PC-9 (cell line): Measurements from ENCODE around the gene SMIM43. TPM values are rescaled to one million over a fixed set of nuclear protein-coding genes. Genes with fewer than 3 reads are reported as not detected.
A peak's percentile ranks its signal among the peaks of the same experiment; 100 is the strongest.

Source experiments
- BruUV-seq: library from RNA; stranded (reverse); fragments of 400-500 nt; replicated peaks from 2 replicates; lab custom pipeline; 2021; lab: Mats Ljungman, UMichigan
- CTCF ChIA-PET: fragments of 300-600 bp; sonication (Branson Sonifier 250); formaldehyde crosslinking; loops from one replicate; lab custom pipeline; 2022; ENCODE audit warnings: antibody characterized with exemption; lab: Charles Lee
- POLR2A ChIA-PET: fragments of 300-600 bp; sonication (Branson Sonifier 250); formaldehyde crosslinking; loops from one replicate; lab custom pipeline; 2022; ENCODE audit warnings: antibody characterized with exemption; ENCODE audit not compliant: unreplicated experiment; lab: Charles Lee
- DNase-seq, 2 experiments: peaks; one replicate each; pipeline versions ENCODE4 v3.0.0 to v3.0.0-alpha.2; 2015 to 2022; ENCODE audit warnings: mixed read lengths in 1 of 2
- H2AFZ ChIP-seq: fragments of 200-600 bp; sonication (generic); 2 replicates; pipeline ENCODE4 v1.8.1; 2017; ENCODE audit warnings: antibody characterized with exemption
- H3F3A ChIP-seq: fragments of 200-600 bp; sonication (generic); 2 replicates; pipeline ENCODE4 v1.8.1; 2017; ENCODE audit warnings: antibody characterized with exemption, mild to moderate bottlenecking, low read depth; ENCODE audit not compliant: insufficient read depth
- H3K27ac ChIP-seq: fragments of 200-600 bp; sonication (generic); 2 replicates; pipeline ENCODE4 v1.6.1; 2016; ENCODE audit warnings: mixed run types
- H3K27me3 ChIP-seq: fragments of 200-600 bp; sonication (generic); 2 replicates; pipeline ENCODE4 v1.6.1; 2016; ENCODE audit warnings: low read depth, mixed run types; ENCODE audit not compliant: insufficient read depth
- H3K36me3 ChIP-seq: fragments of 200-600 bp; sonication (generic); 2 replicates; pipeline ENCODE4 v1.6.1; 2016; ENCODE audit warnings: low read depth, mixed run types
- H3K4me1 ChIP-seq: fragments of 200-600 bp; sonication (generic); replicated peaks from 2 replicates; pipeline ENCODE4 v1.6.1; 2016; ENCODE audit warnings: mixed run types; ENCODE audit not compliant: insufficient read depth
- H3K4me2 ChIP-seq: fragments of 200-600 bp; sonication (generic); 2 replicates; pipeline ENCODE4 v1.6.1; 2017; ENCODE audit warnings: mixed run types
- H3K4me3 ChIP-seq: fragments of 200-600 bp; sonication (generic); 2 replicates; pipeline ENCODE4 v1.6.1; 2016; ENCODE audit warnings: mixed run types
- H3K79me2 ChIP-seq: fragments of 200-600 bp; sonication (generic); 2 replicates; pipeline ENCODE4 v1.6.1; 2017; ENCODE audit warnings: low read depth, mixed run types
- H3K9me2 ChIP-seq: fragments of 200-600 bp; sonication (generic); 2 replicates; pipeline ENCODE4 v1.8.1; 2017; ENCODE audit warnings: mild to moderate bottlenecking; ENCODE audit not compliant: insufficient read depth
- H3K9me3 ChIP-seq: fragments of 200-600 bp; sonication (generic); 2 replicates; pipeline ENCODE4 v1.8.1; 2016; ENCODE audit warnings: low read depth; ENCODE audit not compliant: insufficient read depth
- H4K20me1 ChIP-seq: fragments of 200-600 bp; sonication (generic); 2 replicates; pipeline ENCODE4 v1.8.1; 2017; ENCODE audit not compliant: insufficient read depth
- EZH2 ChIP-seq: fragments of 200-600 bp; sonication (generic); IDR thresholded peaks from 2 replicates; pipeline ENCODE4 v1.8.0; 2017; ENCODE audit warnings: antibody characterized with exemption, low read depth
- intact Hi-C: fragments of 100-400 bp; cut with micrococcal nuclease; formaldehyde crosslinking; loops from one replicate; pipeline ENCODE4 v1.10.0; 2022; ENCODE audit not compliant: unreplicated experiment
- total RNA-seq: library from RNA; stranded (reverse); gene quantifications from 2 replicates; pipeline ENCODE4 v1.2.3, GENCODE V29; 2021
- TF ChIP-seq, protein P1 (sequence below): fragments of 200-600 bp; sonication (generic); conservative IDR thresholded peaks from 2 replicates; pipeline ENCODE4 v1.6.1; 2017; ENCODE audit warnings: mixed run types, antibody characterized with exemption, mild to moderate bottlenecking, moderate library complexity

The SMIM43 gene
- total RNA-seq, 1 experiment from 2014 or later, result not detected

DNA sequence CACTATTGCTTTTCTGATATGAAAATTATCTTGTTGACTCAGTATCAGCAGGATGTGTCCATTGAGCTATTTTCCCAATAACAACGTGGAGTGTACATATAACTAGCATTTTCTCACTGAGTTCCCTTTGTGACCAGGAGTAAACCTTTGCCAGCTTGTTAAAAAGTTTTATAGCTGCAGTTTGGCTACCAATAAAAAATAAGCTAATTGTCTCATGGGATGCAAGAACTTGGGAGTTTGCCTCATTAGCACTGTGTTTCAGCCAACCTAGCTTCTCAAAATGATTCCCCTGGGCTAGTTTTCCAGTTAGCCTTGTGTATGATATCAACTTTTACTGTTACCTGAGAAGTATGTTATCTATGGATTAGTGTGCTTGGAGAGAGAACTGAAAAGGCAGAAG lies 43.3 kb downstream of the SMIM43 start:
- Histone ChIP-seq H3K27me3 (no peaks in the 10 kb centered on the region), H3K4me2 (no peak overlapping the region), H3K36me3 (no peaks in the 10 kb centered on the region), H3K9me3 (no peaks in the 10 kb centered on the region), H3K27ac (no peak overlapping the region), H2AFZ (no peak overlapping the region), H3K9me2 (no peaks in the 10 kb centered on the region), H4K20me1 (no peaks in the 10 kb centered on the region), H3K4me1 (no peaks in the 10 kb centered on the region), H3F3A (no peaks in the 10 kb centered on the region), H3K4me3 (no peak overlapping the region), H3K79me2 (no peaks in the 10 kb centered on the region)
- CTCF ChIA-PET, result no interaction called here
- TF ChIP-seq, protein P1, sequence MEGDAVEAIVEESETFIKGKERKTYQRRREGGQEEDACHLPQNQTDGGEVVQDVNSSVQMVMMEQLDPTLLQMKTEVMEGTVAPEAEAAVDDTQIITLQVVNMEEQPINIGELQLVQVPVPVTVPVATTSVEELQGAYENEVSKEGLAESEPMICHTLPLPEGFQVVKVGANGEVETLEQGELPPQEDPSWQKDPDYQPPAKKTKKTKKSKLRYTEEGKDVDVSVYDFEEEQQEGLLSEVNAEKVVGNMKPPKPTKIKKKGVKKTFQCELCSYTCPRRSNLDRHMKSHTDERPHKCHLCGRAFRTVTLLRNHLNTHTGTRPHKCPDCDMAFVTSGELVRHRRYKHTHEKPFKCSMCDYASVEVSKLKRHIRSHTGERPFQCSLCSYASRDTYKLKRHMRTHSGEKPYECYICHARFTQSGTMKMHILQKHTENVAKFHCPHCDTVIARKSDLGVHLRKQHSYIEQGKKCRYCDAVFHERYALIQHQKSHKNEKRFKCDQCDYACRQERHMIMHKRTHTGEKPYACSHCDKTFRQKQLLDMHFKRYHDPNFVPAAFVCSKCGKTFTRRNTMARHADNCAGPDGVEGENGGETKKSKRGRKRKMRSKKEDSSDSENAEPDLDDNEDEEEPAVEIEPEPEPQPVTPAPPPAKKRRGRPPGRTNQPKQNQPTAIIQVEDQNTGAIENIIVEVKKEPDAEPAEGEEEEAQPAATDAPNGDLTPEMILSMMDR, result no peak
- no peak for TF ChIP-seq EZH2
- no peak for DNase-seq
- intact Hi-C loops, result loop anchor here (10.0 kb wide), 1 partner anchor 47 kb away; no protein-coding TSS in a partner anchor
- POLR2A ChIA-PET, result no interaction called here
- no TSS peak for BruUV-seq

DNA sequence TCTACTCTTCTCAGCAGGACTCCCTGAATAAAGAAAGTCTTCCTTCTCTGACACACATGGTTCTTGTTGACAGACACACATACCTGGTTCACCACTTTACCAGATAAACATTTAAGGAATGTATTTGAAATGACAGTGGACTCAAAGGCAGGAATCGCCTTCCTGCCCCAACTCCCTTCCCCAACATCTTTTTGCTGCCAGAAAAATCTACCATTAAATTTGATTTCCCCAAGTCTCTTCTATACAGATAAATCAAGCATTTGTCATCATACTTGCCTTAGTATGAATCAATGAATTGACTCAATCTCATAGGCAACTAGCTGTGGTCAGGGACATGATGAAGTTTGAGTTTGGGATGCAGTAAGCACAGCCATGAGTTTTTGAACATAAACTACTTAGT lies 44.9 kb downstream of the SMIM43 start:
- H3K79me2 ChIP-seq, result no peaks in the 10 kb centered on the region
- no peaks in the 10 kb centered on the region for H3K27me3 ChIP-seq
- no peaks in the 10 kb centered on the region for H4K20me1 ChIP-seq
- no peak for TF ChIP-seq EZH2
- TF ChIP-seq, protein P1, result no peak
- no peaks in the 10 kb centered on the region for H3K36me3 ChIP-seq
- H3K9me2 ChIP-seq, result no peaks in the 10 kb centered on the region
- H3K4me1 ChIP-seq, result no peaks in the 10 kb centered on the region
- H3K27ac ChIP-seq, result no peak overlapping the region
- no TSS peak for BruUV-seq
- H3K4me2 ChIP-seq, result no peak overlapping the region
- H3F3A ChIP-seq, result no peaks in the 10 kb centered on the region
- intact Hi-C loops, result loop anchor here (10.0 kb wide), 1 partner anchor 45 kb away; no protein-coding TSS in a partner anchor
- peak in 1 of 2 experiments; percentile 48 for DNase-seq
- POLR2A ChIA-PET, result no interaction called here
- no peak overlapping the region for H3K4me3 ChIP-seq
- CTCF ChIA-PET, result no interaction called here
- H3K9me3 ChIP-seq, result no peaks in the 10 kb centered on the region; the same call in 1 of the 2 replicates
- H2AFZ ChIP-seq, result 0 out of 2 replicates have a peak overlapping the region, but pooled peaks have one; percentile 10

DNA sequence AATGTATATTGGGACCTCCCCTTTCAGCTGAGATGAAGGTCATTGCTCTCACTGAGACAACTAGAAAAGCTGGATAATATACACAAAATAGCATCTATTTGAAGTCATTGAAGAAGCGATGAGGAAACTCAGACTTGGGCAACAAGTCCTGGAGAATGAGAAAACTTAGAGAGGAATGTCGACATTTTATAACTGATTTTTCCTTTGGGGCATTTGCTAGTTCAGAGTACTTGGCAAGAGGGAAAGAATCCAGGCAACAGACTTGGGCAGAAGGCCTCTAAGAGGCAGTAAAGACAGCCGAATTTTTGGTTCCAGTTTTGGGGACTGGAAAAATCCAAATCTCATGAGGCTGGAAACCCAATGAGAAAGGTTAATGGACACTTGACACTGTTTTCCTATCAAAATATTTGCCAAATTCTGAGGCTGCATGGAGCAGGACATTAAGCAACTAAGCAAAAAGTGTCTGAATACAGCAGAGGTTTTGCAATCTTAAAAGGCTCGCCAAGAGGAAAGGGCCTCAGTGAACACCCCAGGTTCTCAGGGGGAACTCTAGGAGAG lies 47.2 kb downstream of the SMIM43 start:
- intact Hi-C loops, result no loop called here
- ChIA-PET POLR2A (no interaction called here), CTCF (no interaction called here)
- Histone ChIP-seq H3K4me1 (no peaks in the 10 kb centered on the region), H3K27me3 (no peaks in the 10 kb centered on the region), H4K20me1 (no peaks in the 10 kb centered on the region), H3K9me3 (no peaks in the 10 kb centered on the region; the same call in 1 of the 2 replicates), H3K9me2 (no peaks in the 10 kb centered on the region), H2AFZ (no peak overlapping the region), H3F3A (peaks cover 2% of the 10 kb centered on the region; the same call in 1 of the 2 replicates), H3K79me2 (no peaks in the 10 kb centered on the region), H3K27ac (no peak overlapping the region), H3K4me3 (no peak overlapping the region), H3K4me2 (no peak overlapping the region), H3K36me3 (no peaks in the 10 kb centered on the region)
- no TSS peak for BruUV-seq
- TF ChIP-seq, protein P1, result no peak
- TF ChIP-seq EZH2, result no peak
- peak in 1 of 2 experiments; percentile 33 for DNase-seq
